Activated CD4-positive, alpha-beta T cell treated with anti-CD3 and anti-CD28 coated beads, Interleukin-2, Interleukin-6, amounts not matched to agents 100 ng/mL and 50 ng/mL, durations not matched to agents 16 hours and 8 hours (primary cell): ENCODE measurements around the gene SLC30A7.
A peak's percentile ranks its signal among the peaks of the same experiment; 100 is the strongest.
"Not testable (repeated sequence)": the region's sequence is repeated elsewhere in the genome, so short reads cannot be mapped to it uniquely, and the experiment has no call there.

Experiments
- DNase-seq: peaks from one replicate; pipeline ENCODE4 v3.0.0-alpha.2; 2020

SLC30A7 gene

DNA sequence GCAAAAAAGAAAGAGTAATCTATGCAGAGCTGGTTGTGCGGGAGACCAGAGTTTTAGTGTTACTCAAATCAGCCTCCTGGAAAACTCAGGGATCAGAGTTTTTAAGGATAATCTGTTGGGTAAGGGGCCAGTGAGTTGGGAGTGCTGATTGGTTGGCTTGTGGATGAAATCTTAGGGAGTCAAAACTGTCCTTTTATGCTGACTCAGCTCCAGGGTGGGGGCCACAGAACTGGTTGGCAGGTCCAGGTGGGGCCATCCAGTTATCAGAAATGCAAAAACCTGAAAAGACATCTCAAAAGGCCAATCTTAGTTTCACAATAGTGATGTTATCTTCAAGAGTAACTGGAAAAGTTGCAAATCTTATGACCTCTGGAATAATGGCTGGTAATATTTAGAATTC, 4.5 kb upstream of the SLC30A7 start:
- DNase-seq = no peak

DNA sequence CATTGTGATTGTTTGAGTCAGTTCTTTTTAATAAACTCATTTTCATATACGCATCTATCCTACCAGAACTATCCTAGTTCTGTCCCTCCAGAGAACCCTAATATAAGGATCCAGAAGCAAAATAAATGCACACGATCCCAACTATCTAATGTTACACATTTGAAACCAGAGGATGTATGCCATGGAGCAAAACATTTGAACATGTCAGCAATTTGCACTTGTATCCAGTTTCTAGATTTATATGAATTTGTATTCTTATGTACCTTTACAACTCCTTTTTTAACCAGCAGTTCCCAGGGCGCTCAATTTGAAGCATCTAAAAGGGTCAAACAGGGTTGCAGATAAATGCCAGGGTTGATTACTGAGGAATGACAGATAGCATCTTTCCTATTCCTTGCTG, 3.3 kb upstream of the SLC30A7 start:
- DNase-seq = no peak

DNA sequence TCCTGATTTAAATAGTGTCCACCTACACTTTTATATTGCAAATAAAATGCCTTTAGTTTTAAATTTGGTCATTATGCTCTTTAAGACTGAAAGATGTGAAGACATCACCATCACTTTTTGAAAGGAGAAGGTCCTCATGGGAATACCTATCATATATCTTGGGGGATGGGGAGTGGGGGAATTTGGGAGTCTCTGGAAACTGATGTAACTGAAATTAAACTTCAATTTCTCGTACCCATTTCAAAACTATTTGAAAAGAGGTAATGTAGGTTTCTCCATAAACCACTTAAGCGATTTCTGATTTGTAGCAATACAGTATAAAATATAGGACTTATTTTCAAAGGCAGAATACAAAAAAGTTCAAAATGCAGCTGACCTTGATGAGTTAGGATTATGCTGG, 2.2 kb upstream of the SLC30A7 start:
- no peak for DNase-seq

DNA sequence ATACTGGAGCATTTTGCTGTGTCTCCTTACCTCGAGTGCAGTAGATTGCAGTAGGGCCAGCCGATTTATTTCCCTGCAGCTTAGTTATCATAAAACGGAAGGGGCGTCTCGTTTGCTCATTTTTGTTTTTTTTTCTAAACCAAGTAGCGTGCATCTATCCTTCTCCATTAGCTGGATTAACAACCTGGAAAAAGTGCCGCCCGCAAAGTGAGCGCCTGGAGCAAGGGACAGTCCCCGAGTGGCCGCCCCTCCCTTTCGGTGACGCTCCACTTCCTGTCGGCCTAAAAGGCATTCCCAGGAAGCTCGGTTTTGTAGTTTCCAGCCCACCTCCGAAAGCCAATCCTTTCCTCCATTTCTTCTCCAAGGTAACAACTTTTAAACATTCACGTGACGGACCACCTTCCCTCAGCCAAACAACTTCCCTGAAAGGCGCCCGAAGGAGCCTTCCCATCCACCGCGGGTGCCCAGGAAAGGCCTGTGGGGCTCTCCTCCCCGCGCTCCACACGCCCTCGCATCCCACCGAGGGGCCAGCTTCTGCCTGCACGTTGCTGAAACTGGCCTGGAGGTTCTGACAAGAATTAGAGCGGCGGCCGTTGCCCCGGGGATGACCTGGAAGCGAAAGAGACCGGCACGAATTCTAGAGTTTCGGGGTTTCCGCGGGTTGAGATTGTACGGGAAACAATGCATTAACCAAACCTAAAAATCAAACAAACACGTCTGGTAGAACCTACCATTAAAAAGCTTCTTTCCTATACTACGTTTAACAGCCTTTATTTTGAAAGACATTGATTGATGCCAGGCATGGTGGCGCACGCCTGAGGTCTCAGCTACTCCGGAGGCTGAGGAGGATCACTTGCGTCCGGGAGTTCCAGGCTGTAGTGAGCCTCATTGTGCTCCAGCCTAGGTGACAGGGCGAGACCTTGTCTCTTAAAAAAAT, 1.0 kb upstream of the SLC30A7 start, which contains the start of gene EXTL2:
EXTL2 (minus strand) TSS at position 240 of the 937 bp plus-strand sequence. CDS start 6,085 bp downstream, outside the sequence.
- peak; percentile 66 for DNase-seq

DNA sequence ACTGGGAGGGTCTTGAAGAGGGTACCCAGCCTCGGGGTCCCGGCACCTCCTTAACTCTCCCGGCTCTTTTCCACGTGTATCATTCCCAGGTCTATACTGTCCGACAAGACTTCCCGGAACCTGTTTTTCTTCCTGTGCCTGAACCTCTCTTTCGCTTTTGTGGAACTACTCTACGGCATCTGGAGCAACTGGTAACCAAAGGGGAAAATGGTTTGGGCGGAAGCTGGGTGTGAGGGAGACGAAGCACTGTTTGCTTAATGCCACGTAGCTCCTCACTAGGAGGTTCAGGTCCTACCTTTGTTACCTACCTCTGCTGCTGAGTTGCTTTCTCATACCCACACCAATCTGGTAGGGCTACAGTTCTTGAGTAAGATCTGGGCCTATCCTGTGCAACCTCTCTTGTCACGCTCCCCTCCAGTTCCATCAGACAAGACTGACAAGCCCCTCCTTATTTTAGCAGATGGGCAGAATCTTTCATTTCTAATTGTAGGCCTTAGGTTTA, 642 bp downstream of the SLC30A7 start:
- peak; percentile 75 for DNase-seq

DNA sequence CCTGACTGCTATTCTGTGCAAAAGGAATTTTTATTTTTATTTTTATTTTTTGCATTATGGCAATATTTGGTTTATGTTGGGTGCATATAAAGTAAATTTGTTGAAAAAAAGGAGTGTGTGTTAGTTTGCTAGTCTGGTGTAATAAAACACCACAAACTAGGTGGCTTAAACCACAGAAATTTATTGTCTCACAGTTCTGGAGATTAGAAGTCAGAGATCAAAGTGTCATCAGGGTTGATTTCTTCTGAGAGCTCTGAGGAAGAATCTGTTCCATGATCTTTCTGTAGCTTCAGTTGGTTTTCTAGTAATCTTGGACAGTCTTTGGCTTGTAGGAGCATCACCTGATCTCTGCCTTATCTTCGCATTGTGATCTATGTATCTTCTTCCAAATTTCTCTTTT, 6.5 kb downstream of the SLC30A7 start:
- DNase-seq = no peak

DNA sequence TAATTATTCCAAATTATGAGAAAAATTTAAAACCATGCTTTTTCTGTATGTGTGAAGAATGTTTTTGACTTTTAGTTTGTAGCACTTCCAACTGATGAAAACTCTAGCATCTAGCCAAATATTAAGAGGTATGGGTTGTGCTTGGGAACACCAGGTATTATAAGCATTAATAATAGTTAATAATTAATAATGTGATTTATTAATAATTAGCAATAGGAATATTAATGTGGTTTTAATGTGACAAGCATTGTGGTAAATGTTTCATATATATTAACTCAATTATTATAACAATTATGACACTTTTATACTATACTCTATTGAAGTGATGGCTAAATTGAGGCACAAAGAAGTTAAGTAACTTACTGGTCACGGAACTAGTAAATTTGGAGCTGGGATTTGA, 7.9 kb downstream of the SLC30A7 start:
- no peak for DNase-seq

DNA sequence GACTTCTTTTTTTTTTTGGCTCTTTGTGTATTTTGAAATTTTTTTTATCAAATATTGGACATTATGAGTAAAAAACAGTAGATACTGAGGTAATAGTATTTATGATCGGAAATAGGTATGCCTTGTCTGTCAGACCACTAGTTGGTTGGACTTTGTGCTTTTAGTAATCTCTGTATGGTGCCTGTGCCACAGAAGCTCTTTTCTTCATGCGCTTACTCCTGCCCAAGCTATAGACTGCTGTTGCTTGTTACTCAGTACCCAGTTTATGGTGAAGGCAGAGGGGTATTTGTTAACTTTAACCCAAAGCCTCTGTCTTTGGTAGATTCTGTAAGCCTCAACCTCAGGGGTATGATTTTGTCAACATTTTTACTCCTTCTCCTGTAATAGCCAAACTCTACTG, 8.6 kb downstream of the SLC30A7 start:
- no peak for DNase-seq

DNA sequence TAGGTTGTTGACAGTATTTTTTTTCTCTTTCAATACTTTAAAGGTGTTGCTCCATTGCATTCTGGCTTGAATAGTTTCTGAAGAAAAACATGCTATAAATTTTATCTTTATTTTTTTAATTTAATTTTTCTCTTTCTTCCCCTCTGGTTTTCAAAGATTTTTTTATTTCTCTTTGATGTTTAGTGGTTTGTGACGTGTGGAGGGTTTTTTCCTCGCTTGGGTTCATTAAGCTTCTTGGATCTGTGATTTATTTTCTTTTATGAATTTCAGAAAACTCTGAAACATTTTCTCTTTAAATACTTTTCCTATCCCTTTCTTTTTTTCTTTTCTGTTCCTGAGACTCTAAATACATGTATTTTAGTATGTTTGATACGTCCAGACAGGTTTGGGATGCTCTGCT, 9.3 kb downstream of the SLC30A7 start:
- DNase-seq = no peak

DNA sequence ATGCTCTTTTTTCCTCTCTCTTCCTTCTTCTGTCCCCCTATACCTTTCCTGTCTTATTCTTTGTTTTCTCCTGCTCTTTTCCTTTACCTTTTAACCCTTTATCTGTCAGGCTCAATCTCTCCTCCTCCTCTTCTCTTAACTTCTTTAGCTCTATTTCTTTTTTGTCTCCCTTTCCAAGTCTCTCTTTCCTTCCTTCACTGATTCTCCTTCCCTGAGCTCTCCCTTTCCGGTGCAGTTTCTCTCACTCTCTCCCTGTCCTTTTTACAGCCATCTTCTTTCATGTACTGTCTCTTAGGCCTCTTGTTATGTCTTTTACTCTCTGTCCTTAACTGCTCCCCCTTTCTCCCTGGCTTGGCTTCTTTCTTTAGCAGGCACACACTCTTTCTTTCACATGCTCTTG, 12.0 kb downstream of the SLC30A7 start:
- DNase-seq = no peak

DNA sequence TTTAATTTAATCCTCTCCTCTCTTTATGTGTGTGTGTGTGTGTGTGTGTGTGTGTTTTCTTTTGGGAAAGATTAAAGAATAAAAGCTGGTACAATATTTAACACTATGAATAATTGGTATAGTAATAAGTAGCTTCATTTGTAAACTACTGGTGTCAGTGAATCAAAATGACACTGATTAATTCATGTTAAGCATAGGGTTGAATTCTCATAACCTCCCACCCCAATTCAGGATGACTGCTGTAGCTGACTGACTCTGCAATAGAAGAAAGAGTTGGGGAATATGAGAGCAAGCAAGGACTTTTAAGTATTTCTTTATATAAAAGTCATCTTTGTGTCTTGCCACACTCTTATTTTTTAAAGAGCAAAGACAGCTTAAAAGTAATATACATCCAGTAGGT, 13.1 kb downstream of the SLC30A7 start:
- no peak for DNase-seq

DNA sequence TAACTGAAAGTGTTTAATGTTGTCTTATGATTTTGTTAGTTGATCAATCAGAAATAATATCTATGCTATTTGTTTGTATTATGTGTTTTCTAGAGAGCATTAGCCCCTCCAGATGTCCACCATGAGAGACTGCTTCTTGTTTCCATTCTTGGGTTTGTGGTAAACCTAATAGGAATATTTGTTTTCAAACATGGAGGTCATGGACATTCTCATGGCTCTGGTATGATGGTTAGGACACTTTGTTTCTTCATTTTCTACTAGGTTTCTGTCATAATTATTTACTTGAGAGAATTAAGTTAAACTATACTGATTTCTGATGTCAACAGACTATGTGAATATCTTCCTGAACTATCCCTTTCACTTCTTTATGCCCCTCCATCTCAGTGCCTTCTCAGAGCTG, 16.1 kb downstream of the SLC30A7 start:
- DNase-seq = no peak

DNA sequence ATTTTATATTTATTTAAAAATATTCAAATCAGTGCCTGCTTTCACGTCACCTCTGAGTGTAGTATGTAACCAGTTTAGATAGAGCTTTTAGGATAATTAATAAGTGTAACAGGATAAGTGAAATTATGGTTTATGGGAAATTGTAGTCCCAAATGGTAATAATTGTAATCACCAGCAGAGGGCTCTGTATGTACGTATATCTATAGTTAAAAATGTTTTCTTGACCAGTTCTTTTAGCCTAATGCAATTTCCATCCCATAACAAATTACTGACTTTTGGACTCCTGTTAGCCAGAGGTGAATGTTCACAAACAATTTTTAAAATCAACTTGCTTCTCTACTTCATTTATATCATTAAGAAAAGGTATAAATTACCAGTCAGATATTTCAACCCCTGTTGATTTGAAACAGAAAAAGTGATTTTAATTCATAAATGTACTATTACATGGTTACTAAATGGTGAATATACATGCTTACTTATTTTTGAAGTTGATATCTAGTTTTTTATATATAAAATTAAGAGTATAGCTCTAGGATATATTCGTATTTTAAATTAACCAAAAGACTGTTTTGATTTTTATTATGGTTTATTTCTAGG, 25.3 kb downstream of the SLC30A7 start:
- DNase-seq = peak; percentile 62

DNA sequence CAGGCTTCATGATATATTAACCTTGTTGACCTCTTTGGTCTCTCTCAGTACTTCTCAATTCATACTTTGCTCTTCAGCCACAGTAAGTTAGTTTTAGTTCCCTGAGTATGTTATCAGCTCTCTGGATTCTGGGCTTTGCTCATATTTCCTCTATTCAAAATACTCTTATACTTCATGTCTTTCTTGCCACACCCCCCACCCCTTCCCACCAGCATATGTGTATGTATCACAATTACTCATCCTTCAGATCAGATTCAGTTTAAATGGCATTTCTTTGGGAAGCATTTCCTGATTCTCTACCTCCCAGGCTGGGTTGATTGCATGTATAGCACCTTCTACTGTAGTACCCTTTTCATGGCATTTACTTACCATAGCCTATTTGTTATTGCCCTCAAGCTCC, 28.3 kb downstream of the SLC30A7 start:
- DNase-seq = peak; percentile 13

DNA sequence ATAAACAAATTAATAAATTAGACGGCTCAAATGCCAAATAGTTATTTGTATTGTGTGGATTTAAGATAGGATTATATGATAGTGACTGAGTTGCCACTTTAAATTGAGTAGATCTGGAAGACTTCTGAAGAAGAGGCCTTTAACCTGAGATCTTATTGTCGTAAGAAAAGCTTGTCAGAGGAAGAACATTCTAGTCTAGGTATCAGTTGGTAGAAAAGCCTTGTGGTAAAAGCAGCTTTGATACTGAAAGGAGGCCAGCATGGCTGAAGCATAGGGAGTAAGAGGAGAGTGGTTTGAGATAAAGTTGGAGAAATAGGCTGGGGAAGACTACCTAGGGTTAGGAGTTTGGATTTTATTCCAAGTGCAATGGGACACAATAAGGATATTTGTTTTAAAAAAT, 29.1 kb downstream of the SLC30A7 start:
- DNase-seq = no peak

DNA sequence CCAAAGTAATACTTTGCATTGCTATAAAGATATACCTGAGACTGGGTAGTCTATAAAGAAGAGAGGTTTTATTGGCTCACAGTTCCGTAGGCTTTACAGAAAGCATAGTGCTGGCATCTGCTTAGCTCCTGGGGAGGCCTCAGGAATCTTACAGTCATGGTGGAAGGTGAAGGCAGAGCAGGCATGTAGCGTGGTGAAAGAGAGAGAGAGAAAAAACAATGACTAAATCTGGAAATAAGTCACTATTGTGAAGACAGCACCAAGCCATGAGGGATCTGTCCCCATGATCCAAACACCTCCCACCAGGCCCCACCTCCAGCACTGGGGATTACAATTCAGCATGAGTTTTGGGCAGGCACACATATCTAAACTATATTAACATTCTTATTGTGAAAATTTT, 30.4 kb downstream of the SLC30A7 start:
- no peak for DNase-seq

DNA sequence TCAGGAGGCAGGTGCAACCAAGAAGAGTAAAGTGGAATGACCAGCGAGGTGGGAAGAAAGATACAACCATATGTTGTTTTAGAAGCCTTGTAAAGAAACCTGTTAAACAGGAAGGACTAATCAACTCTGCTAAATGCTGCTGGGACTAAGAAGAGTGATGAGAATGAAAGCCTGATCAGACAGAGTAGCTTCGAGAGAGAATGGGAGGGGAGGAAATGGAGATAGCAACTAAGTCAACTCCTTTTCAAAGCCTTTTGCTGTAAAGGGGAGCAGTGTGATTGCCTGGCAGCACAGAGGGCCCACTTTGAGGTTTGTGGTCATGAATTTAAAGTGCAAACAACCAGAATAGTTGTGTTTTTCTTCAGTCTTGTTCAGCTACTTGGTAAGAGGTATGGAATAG, 31.4 kb downstream of the SLC30A7 start:
- peak; percentile 39 for DNase-seq

DNA sequence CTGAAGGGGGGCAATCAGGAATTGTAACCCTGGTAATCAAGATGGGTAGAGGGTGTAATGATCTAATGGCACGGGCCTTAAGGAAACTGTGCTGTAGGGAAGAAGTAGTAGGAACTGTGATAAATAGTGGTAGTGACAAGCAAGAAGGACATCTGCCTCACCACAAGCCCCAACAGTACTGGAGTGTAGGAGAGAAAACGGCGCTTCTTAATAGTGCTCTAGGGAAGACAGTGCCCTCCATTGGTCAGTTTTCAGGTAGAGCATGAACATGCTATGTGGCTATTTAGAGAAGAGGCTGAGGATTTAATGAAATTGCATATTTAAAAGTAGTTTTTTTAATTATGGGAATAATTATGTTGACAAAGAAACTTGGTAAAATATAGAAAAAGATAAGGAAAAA, 32.2 kb downstream of the SLC30A7 start:
- no peak for DNase-seq

DNA sequence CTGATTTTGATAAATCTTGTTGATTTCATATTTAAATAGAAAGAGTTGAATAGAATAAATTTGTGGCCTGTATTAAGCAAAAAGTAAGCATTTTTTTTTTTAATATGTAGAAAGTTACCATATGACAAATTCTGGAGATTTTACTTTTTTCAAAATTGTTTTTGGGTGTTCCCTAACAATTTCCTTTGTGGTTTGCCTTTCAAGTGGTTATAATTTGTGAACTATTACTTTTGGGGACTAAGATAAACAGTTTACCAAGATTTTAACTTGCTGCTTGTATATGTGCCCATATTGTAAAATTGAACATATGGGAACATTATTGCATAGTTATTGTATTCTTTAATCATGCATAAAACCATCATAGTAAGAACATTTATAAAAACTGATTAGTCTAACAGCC, 34.6 kb downstream of the SLC30A7 start:
- no peak for DNase-seq

DNA sequence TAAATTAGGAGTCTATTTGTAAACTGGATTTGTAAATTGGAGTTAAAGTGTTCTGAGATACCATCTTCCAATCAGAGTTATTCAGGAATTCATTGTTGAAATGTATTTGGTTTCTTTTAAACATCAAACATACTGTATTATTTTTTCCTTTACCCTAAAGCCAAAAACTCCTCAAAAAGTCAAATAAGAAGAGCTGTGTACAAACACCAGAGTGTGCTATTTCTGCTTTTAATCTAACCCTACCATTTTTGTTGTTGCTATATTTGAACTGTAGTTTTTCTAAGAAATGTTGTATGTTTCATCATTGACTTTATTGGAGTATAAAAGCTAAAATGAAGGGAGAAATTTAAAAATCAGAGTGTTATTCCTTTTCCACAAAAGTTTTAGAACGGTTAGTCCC, 35.8 kb downstream of the SLC30A7 start:
- no peak for DNase-seq

DNA sequence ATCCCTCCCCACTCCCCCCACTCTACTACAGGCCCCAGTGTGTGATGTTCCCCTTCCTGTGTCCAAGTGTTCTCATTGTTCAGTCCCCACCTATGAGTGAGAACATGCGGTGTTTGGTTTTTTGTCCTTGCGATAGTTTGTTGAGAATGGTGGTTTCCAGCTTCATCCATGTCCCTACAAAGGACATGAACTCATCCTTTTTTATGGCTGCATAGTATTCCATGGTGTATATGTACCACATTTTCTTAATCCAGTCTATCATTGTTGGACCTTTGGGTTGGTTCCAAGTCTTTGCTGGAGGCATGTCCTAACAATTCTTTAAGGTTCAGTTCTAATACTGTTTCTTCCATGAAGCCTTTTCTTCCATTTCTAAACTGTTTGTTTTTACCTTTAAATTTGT, 37.7 kb downstream of the SLC30A7 start:
- not testable (repeated sequence) for DNase-seq

DNA sequence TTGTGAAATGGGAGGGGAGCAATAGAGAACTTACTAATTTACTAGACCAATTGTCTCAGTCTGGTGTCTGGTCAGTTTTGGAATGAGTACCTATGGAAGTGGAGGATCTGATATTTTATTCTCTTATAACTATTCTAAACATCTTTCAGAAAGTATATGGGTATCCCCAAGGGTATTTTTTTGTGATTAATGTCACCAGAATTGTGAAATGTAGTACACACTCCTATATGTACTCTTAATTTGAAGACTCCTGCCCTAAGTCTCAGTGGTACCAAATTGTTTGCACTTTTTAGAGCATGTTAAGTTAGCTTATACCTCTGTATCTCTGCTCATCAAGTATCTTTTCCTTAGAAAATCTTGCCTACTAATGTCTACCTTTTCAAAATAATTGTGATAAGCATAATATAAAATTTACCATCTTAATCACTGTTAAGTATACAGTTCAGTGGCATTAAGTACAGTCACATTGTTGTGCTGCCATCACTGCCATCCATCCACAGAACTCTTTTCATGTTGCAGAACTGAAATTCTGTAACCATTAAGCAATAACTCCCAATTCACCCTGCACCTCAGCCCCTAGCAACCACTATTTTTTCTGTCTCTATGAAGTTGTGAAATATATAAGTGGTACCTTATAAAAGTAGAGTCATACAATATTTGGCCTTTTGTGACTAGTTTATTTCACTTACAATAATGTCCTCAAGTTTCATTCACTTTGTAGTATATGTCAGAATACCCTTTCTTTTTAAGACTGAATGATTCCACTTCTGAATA, 40.5 kb downstream of the SLC30A7 start:
- DNase-seq = no peak

DNA sequence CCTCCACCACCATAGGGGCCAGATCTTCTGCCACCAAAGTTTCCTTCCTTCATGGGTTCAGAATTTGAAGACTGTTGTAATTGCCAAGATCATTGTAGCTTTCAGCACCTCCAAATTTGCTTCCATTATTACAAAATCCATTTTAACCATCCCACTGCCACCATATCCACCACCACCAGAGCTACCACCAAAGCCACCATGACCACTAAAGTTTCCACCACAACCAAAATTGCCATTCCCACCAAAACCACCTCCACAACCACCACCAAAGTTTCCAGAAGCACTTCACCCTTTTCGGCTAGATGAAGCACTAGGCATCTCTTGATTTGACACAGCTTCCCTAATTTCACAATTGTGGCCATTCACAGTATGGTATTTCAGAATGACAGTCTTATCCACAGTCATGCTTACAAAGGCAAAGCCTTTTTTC, 45.2 kb downstream of the SLC30A7 start:
- peak; percentile 85 for DNase-seq
